Measurements from ENCODE around the gene TPRN.

GRCh38 chr9:137214620-137215019, 14.1 kb upstream of the TPRN start:
- TF ChIP-seq CTCF (IDR thresholded peaks at IDR 0.05; ENCODE audit: insufficient read depth, low read length, poor library complexity, severe bottlenecking): no peak
- TF ChIP-seq EZH2phosphoT487 (conservative IDR thresholded peaks at IDR 0.05; ENCODE audit: low read length): no peak
